ENCODE data around the gene TRMT5. TPM values are rescaled to one million over a fixed set of nuclear protein-coding genes. Genes with fewer than 3 reads are reported as not detected.

The TRMT5 gene
- total and polyA plus RNA-seq, 9 of the 15 experiments (the other 6 are each of a cell fraction or from before 2014, with no cell fraction given) = 8.4 to 20.0 (median 15.1) TPM

DNA sequence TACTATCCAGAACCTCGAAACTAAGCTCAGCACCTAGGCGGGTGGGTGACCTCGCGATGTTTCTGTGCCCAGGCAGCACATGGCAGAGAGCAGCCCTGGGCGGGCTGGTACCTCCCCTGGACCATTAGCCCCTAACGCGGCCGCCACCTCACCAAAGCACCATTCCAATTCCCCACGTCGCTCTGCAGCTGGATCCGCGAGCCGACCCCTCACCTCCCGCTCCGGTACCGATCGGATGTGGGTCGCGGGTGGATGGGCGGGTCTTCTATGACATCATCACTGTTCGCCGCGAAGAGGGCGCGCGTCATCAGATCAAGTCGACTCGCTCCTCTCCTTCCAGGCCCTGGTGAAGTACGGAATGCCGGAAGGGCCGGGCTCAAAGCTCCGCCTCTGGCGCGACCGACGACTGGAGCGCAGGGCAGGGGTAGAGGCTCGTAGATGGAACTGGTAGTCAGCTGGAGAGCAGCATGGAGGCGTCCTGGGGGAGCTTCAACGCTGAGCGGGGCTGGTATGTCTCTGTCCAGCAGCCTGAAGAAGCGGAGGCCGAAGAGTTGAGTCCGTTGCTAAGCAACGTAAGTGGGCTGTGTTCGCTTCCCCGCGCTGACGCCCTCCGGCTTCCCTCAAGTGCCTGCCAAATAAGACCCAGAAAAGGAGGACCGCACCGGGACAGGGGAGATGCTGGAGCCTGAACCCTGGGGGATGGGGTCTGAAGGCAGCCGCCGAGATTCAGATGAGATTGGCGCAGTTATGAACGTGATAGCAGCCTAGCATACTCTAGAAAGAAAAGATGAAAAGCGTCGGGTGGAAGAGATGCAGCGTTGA lies at the start of gene TRMT5, which contains the start of gene SLC38A6 (continued):
- TF ChIP-seq, protein P1, sequence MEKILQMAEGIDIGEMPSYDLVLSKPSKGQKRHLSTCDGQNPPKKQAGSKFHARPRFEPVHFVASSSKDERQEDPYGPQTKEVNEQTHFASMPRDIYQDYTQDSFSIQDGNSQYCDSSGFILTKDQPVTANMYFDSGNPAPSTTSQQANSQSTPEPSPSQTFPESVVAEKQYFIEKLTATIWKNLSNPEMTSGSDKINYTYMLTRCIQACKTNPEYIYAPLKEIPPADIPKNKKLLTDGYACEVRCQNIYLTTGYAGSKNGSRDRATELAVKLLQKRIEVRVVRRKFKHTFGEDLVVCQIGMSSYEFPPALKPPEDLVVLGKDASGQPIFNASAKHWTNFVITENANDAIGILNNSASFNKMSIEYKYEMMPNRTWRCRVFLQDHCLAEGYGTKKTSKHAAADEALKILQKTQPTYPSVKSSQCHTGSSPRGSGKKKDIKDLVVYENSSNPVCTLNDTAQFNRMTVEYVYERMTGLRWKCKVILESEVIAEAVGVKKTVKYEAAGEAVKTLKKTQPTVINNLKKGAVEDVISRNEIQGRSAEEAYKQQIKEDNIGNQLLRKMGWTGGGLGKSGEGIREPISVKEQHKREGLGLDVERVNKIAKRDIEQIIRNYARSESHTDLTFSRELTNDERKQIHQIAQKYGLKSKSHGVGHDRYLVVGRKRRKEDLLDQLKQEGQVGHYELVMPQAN (IDR thresholded peaks at IDR 0.05; ENCODE audit: borderline replicate concordance) = peak; percentile 93
- TF ChIP-seq E2F6 (IDR thresholded peaks at IDR 0.05; ENCODE audit: borderline replicate concordance in 1 of 2, extremely low read depth in 1 of 2, insufficient read depth in 1 of 2, insufficient read length in 1 of 2, low read depth in 1 of 2, low read length in 1 of 2, poor library complexity in 1 of 2, severe bottlenecking in 1 of 2) = peak; percentile 19 to 42
- TF ChIP-seq MYNN (IDR thresholded peaks at IDR 0.05) = 0 out of 2 replicates have a peak, but pooled peaks have one; percentile 18
- no peak for TF ChIP-seq MYNN (CRISPR knock-in tag; IDR thresholded peaks at IDR 0.05)
- peak; percentile 62; the same call in 1 of the 2 replicates for TF ChIP-seq ZNF395 (CRISPR knock-in tag; IDR thresholded peaks at IDR 0.05)
- peak; percentile 58 for TF ChIP-seq TAF1 (IDR thresholded peaks at IDR 0.05; ENCODE audit: control insufficient read depth, extremely low read depth, insufficient read depth, low read length, severe bottlenecking)
- TF ChIP-seq HNRNPUL1 (IDR thresholded peaks at IDR 0.05; ENCODE audit: low read length) = no peak
- peak; percentile 72; the same call in 1 of the 2 replicates for TF ChIP-seq TRIM28 (IDR thresholded peaks at IDR 0.05)
- TF ChIP-seq HCFC1 (IDR thresholded peaks at IDR 0.05; ENCODE audit: low read depth, low read length) = peak; percentile 76
- TF ChIP-seq JUN (IDR thresholded peaks at IDR 0.05; ENCODE audit: borderline replicate concordance, low read depth, low read length) = peak; percentile 20; the same call in 1 of the 2 replicates
- no peak for TF ChIP-seq JUN (CRISPR knock-in tag; IDR thresholded peaks at IDR 0.05; ENCODE audit: borderline replicate concordance)
- TF ChIP-seq BACH1 (tag; IDR thresholded peaks at IDR 0.05) = no peak
- no peak for TF ChIP-seq ZNF217 (CRISPR knock-in tag; IDR thresholded peaks at IDR 0.05)
- peak; percentile 99 for TF ChIP-seq ATF3 (IDR thresholded peaks at IDR 0.05)
- no peak for TF ChIP-seq ATF3 (CRISPR knock-in tag; conservative IDR thresholded peaks at IDR 0.05)
- peak; percentile 73; the same call in 1 of the 2 replicates for TF ChIP-seq MAX (CRISPR knock-in tag; IDR thresholded peaks at IDR 0.05)
- TF ChIP-seq ATF6 (CRISPR knock-in tag; IDR thresholded peaks at IDR 0.05) = no peak
